Measurements from ENCODE around the gene SUSD5.

DNA sequence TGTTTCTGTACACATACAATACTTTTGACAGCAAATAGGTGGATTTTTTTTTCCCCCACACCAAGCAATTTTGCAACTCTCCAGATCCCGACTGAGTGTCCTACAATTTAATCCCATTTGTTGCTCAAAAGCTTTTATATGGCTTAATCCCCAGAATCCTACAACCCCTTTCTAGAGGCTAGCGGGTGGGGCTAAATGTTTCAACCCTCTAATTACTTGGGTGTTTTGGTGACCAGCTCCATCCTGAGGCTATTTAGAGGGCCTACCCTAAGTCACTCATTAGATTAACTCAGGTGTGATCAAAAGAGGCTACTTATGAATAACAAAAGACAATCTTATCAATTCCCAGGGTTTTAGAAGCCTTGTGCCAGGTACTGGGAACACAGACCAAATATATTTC lies 37.6 kb upstream of the SUSD5 start:
- TF ChIP-seq CTCF (conservative IDR thresholded peaks at IDR 0.05; ENCODE audit: low read depth, low read length) (no peak), RAD21 (IDR thresholded peaks at IDR 0.05; ENCODE audit: low read length) (no peak), RCOR1 (IDR thresholded peaks at IDR 0.05; ENCODE audit: insufficient replicate concordance, low read length) (no peak), CEBPB (IDR thresholded peaks at IDR 0.05; ENCODE audit: low read depth, low read length) (no peak), FOS (IDR thresholded peaks at IDR 0.05; ENCODE audit: low read depth, low read length) (no peak), POLR2A (IDR thresholded peaks at IDR 0.05; ENCODE audit: low read depth, low read length) (no peak), MXI1 (IDR thresholded peaks at IDR 0.05; ENCODE audit: borderline replicate concordance, low read depth, low read length) (no peak), RFX5 (IDR thresholded peaks at IDR 0.05; ENCODE audit: low read depth, low read length) (no peak)

Data from IMR-90 (cell line).